DLD1 (cell line): ENCODE results near the gene THSD7B.
"Not testable (repeated sequence)": the region's sequence is repeated elsewhere in the genome, so short reads cannot be mapped to it uniquely, and the experiment has no call there.

Experiments
- in situ Hi-C: cut with HindIII; loops from 2 replicates; pipeline ENCODE4 v1.10.0; 2017; ENCODE audit warnings: low sequenced_read_pairs

THSD7B gene

GRCh38 chr2:137508739-137509384 lies 743.5 kb downstream of the THSD7B start:
- in situ Hi-C loops = no loop called here

GRCh38 chr2:137511526-137511925 lies 746.2 kb downstream of the THSD7B start:
- in situ Hi-C loops = no loop called here

- in situ Hi-C loops = no loop called here
Observed at GRCh38 chr2:137521653-137522619, 756.6 kb downstream of the THSD7B start.

DNA sequence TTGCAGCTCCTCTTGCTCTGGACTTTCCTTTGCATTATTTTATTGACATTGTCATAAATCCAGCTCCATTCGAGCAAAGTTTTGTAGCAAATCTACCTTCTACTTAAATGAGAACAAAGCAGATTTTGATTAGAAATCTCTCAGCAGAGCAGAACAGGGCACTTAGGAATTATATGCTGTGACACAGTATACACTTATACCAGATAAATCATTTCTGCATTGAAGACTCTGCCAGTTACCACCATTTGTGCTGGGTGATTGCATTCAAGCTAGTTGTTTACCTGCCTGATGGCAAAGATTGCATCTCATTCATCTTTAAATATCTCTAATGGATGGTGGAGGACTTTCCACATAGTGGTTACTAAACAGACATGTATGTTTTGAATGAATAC lies 757.3 kb downstream of the THSD7B start:
- in situ Hi-C loops = no loop called here

GRCh38 chr2:137523931-137524330 lies 758.6 kb downstream of the THSD7B start:
- in situ Hi-C loops = no loop called here

DNA sequence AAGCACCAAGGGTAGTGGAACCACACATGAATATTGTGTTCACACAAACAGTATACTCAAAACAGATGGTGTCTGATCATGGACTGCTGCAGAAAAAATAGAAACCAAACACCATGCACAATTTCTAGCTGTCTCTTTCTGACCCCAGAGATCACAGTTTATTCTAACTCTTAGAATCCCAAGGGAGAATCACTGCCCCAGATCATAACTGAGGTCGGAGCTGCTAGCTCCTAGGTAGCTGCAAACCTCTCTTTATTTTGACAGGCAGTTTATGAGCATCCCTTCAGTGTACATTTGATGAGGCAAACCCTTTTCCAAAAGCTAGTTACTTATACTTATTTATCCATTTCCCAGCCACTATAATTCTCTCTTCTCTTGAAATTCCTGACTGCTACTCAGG lies 759.8 kb downstream of the THSD7B start:
- in situ Hi-C loops = no loop called here

DNA sequence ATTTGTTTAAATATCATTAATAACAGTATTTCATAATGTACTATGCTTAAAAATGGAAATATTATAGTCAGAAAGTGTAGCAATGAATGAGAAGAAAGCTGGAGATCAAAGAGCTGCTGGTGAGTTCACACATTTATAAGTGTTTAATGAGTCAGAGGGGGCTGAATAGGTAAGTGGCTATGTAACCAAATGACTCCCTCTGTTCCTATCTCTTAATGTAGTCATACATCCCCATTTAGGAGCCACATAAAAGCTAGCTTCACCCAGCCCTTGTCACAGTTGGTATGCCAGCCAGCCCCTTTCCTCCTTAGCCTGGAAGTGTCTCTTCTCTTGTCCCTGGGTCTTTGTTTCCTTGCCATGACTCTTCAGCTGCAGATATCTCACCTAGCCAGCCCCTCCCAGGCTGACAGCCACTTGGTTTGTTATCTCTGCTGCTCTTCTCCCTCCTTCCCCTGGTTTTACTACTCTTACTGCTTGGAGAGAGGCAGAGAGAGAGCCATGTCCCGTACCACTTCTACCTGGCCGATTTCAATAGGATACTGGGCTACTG lies 760.4 kb downstream of the THSD7B start:
- in situ Hi-C loops = no loop called here

- in situ Hi-C loops = no loop called here
Observed at GRCh38 chr2:137535897-137536296, 770.6 kb downstream of the THSD7B start.

GRCh38 chr2:137539336-137539735 lies 774.0 kb downstream of the THSD7B start:
- in situ Hi-C loops = no loop called here

GRCh38 chr2:137547842-137548241 lies 782.5 kb downstream of the THSD7B start:
- in situ Hi-C loops = no loop called here

- in situ Hi-C loops = no loop called here
Observed at GRCh38 chr2:137566387-137566786, 801.0 kb downstream of the THSD7B start.

DNA sequence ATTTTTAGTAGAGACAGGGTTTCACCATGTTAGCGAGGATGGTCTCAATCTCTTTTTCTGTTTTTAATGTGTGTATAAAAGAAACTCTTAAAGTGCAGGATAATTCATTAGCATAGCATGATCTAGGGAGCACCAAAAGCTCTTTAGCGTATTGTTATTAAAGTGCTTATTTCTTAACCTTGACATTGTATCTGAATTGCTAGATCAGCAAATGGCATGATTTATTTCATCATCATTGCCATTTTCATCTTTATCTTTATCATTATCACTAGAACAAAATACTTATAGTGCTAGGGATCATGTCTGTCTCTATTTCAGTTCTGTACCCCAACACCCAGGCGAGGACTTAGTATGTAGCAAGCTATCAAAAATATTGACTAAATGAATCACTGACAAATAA lies 805.1 kb downstream of the THSD7B start:
- in situ Hi-C loops = no loop called here

- in situ Hi-C loops = not testable (repeated sequence)
Observed at GRCh38 chr2:137587834-137588233, 822.5 kb downstream of the THSD7B start.

GRCh38 chr2:137588578-137588977 lies 823.2 kb downstream of the THSD7B start:
- in situ Hi-C loops = not testable (repeated sequence)

DNA sequence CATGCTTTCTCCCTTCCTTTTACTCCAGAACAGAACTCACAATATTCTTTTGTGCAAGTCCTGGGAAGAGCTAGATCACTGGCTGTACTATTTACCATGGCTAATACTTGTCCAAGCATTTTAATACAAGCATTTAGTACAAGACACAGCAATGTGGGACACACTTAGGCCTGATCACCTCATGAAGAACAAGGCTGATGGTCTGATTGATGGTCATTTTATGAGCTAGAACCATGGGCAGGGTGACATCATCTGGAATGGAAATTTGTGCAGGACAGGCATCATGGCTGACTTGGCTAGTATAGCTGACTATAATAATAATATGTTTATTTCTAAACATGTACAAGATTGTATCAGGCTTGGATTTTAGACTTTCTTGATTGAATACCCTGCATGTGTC lies 824.8 kb downstream of the THSD7B start:
- in situ Hi-C loops = no loop called here

GRCh38 chr2:137607722-137608318 lies 842.5 kb downstream of the THSD7B start:
- in situ Hi-C loops = no loop called here

DNA sequence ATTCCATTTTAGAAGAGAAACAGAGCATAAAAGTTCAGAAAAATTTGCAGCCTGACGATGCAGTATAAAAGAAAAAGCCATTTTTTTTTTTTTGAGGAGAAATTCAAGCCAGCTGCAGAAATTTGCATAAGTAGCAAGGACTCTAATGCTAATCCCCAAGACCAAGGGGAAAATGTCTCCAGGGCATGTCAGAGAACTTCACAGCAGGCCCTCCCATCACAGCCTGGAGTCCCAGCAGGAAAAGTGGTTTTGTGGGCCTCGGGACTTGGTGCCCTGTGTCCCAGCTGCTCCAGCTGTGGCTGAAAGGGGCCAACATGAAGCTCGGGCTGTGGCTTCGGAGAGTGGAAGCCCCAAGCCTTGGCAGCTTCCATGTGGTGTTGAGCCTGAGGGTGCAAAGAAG lies 873.6 kb downstream of the THSD7B start:
- in situ Hi-C loops = no loop called here

DNA sequence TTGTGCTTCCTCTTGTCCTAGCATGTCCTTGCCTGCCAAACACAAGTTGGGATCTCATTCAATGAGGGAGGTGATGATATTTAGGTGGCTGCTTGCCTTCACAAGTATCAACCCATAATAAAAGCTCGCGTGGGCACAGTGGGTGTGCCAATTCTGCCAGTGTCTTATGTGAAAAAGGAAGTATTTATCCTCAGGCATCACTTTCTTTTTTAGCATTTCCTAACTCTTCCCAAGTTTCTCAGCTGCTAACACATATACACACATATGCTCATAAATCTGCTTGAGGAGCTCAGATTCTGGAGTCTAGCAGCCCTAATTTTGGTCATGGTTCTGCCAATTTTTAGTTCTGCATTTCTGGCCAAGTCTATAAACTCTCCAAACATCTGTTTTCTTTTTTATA lies 879.4 kb downstream of the THSD7B start:
- in situ Hi-C loops = no loop called here

DNA sequence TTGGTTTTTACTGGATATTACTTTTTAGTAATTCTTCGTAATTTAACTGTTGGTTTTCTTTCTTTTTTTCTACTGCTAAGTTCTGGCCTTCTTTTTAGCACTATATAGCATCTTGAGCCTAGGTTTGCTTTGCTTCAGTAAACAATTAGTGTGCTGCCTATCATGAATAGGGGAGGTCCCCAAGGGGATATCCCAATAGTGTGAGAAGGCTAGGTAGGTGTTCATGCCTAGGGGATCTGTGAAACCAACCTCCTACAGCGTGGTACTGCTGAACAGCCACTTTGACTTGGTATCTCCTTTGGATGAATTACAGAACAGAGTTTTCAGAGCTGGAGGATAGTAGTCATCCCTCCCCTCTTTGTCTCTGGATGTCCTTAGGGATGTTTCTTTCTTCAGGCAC lies 888.7 kb downstream of the THSD7B start:
- in situ Hi-C loops = no loop called here

DNA sequence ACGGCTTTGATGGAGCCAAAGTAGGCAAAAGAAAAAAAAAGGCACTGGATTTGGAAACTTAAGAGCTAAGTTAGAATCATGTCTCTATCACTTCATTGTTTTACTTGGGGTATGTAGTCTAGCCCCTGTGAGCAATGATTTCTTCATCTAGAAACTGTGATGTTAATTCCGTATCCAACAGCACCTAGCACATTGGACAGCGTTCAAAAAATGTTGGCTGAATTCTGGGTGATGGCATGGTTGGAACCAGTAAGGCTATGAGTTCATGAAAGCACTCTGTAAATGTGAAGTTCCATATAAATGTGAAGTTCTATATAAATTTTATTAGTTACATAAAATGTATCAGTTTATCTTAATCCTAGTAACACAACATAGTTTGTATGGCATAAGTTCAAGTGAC lies 890.5 kb downstream of the THSD7B start:
- in situ Hi-C loops = no loop called here

DNA sequence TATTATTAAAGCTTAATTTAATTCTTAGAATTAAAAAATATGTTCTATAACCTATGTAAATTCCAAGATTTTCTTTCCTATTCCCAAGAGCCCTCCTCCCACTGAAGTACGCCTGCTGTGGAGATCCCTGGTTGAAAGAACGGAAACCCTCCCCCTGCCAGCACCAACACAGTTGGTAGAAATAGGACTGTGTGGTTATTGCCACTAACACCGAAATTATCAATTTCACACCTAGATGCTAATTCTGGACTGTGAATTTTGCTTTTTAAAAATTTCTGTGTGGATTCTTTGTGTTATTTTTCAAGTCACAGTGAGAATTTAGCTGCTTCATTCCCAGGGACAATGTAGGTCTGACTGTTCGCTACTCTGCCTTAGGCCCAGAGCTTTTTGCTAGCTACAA lies 893.1 kb downstream of the THSD7B start:
- in situ Hi-C loops = no loop called here

DNA sequence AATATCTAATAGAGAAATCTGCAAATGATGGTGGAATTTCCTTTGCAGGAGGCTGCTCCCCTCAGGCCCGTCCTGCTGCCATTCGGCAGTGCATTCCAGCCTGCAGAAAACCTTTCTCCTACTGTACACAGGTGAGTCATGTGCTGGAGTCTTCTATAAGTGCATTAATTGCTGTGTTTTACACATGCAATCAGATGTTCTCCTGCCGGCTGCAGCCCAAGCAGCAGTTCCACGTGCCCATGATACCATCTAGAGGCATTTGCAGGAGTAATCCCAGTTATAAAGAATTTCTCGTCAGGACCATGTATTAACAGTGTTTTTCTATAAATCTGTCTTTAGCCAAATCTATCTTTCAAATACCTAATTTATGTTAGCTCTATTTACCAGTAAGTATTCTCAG lies 894.3 kb downstream of the THSD7B start:
- in situ Hi-C loops = no loop called here
